RPMI8226 (cell line): Measurements from ENCODE around the gene NOS2.
"Not testable (repeated sequence)": the region's sequence is repeated elsewhere in the genome, so short reads cannot be mapped to it uniquely, and the experiment has no call there.

Source experiments
- DNase-seq: peaks from one replicate; pipeline ENCODE4 v3.0.0-alpha.2; 2015

Gene NOS2

GRCh38 chr17:27800522-27800921 is at the start of gene NOS2:
Gene NOS2, minus strand, starts transcription at chr17:27800529. Its CDS starts 1,720 bp downstream, at chr17:27798809.
- no peak for DNase-seq

GRCh38 chr17:27849474-27850185 is 49.3 kb upstream of the NOS2 start:
- no peak for DNase-seq

- DNase-seq: no peak
Observed at GRCh38 chr17:27848931-27849330, 48.6 kb upstream of the NOS2 start.

GRCh38 chr17:27846808-27847307 is 46.5 kb upstream of the NOS2 start:
- DNase-seq: not testable (repeated sequence)

- DNase-seq: no peak
Observed at GRCh38 chr17:27846042-27846655, 45.8 kb upstream of the NOS2 start.

GRCh38 chr17:27845264-27846041 is 45.1 kb upstream of the NOS2 start:
- no peak for DNase-seq

- DNase-seq: no peak
Observed at GRCh38 chr17:27840688-27841087, 40.4 kb upstream of the NOS2 start.

- DNase-seq: not testable (repeated sequence)
Observed at GRCh38 chr17:27840406-27840678, 40.0 kb upstream of the NOS2 start.

GRCh38 chr17:27839571-27840405 is 39.5 kb upstream of the NOS2 start:
- DNase-seq: not testable (repeated sequence)

GRCh38 chr17:27838607-27839006 is 38.3 kb upstream of the NOS2 start:
- not testable (repeated sequence) for DNase-seq

- DNase-seq: not testable (repeated sequence)
Observed at GRCh38 chr17:27837769-27838168, 37.4 kb upstream of the NOS2 start.

- no peak for DNase-seq
Observed at GRCh38 chr17:27836651-27837050, 36.3 kb upstream of the NOS2 start.

- DNase-seq: no peak
Observed at GRCh38 chr17:27834571-27834970, 34.2 kb upstream of the NOS2 start.

- DNase-seq: no peak
Observed at GRCh38 chr17:27832831-27833230, 32.5 kb upstream of the NOS2 start.

- not testable (repeated sequence) for DNase-seq
Observed at GRCh38 chr17:27829888-27830287, 29.6 kb upstream of the NOS2 start.

GRCh38 chr17:27829143-27829711 is 28.9 kb upstream of the NOS2 start:
- DNase-seq: not testable (repeated sequence)

- no peak for DNase-seq
Observed at GRCh38 chr17:27825459-27825858, 25.1 kb upstream of the NOS2 start.

- no peak for DNase-seq
Observed at GRCh38 chr17:27824745-27825144, 24.4 kb upstream of the NOS2 start.

- DNase-seq: no peak
Observed at GRCh38 chr17:27824176-27824715, 23.9 kb upstream of the NOS2 start.

GRCh38 chr17:27822108-27822507 is 21.8 kb upstream of the NOS2 start:
- not testable (repeated sequence) for DNase-seq

- no peak for DNase-seq
Observed at GRCh38 chr17:27821318-27821717, 21.0 kb upstream of the NOS2 start.

GRCh38 chr17:27819145-27819544 is 18.8 kb upstream of the NOS2 start:
- DNase-seq: no peak
